ENCODE measurements around the gene THAP7. TPM values are rescaled to one million over a fixed set of nuclear protein-coding genes. Genes with fewer than 3 reads are reported as not detected.

The THAP7 gene
- total and polyA plus RNA-seq, 8 donors = 9.0 to 54.9 (median 13.8) TPM

GRCh38 chr22:21000987-21001600 lies 824 bp downstream of the THAP7 start:
- ATAC-seq = peak in 1 of 4 donors; percentile 0
- DNase-seq = peak in 3 of 6 donors; percentile 25 to 90 (median 73)
- Histone ChIP-seq H3K36me3 (peaks cover 0 to 10% (median 5%) of the 10 kb centered on the region in 3 donors), H3K9me3 (no peaks in the 10 kb centered on the region), H3K27ac (peak overlapping the region; percentile 98 to 99 (median 98)), H3K4me3 (peak overlapping the region; percentile 46 to 74 (median 66)), H3K4me1 (peaks cover 0 to 24% (median 22%) of the 10 kb centered on the region in 3 donors), H3K27me3 (no peaks in the 10 kb centered on the region)
- no peak for FAIRE-seq
- 1 to 2% methylated on average over 23 to 26 of the region's 26 CpGs for WGBS, 2 donors
- TF ChIP-seq, protein P1, sequence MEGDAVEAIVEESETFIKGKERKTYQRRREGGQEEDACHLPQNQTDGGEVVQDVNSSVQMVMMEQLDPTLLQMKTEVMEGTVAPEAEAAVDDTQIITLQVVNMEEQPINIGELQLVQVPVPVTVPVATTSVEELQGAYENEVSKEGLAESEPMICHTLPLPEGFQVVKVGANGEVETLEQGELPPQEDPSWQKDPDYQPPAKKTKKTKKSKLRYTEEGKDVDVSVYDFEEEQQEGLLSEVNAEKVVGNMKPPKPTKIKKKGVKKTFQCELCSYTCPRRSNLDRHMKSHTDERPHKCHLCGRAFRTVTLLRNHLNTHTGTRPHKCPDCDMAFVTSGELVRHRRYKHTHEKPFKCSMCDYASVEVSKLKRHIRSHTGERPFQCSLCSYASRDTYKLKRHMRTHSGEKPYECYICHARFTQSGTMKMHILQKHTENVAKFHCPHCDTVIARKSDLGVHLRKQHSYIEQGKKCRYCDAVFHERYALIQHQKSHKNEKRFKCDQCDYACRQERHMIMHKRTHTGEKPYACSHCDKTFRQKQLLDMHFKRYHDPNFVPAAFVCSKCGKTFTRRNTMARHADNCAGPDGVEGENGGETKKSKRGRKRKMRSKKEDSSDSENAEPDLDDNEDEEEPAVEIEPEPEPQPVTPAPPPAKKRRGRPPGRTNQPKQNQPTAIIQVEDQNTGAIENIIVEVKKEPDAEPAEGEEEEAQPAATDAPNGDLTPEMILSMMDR (IDR thresholded peaks at IDR 0.05) = no peak
- intact Hi-C loops (cut with DNase I) = no loop called here

- peak overlapping the region in 3 of 4 donors; percentile 98 to 99 (median 99) for H3K27ac ChIP-seq
- 41 to 44% methylated on average over 21 to 22 of the region's 22 CpGs for WGBS, 2 donors
- no peaks in the 10 kb centered on the region for H3K9me3 ChIP-seq
- peaks cover 0 to 24% (median 22%) of the 10 kb centered on the region in 3 donors for H3K4me1 ChIP-seq
- peaks cover 0 to 13% (median 5%) of the 10 kb centered on the region in 3 donors for H3K36me3 ChIP-seq
- peak in 1 of 6 donors; percentile 54 for DNase-seq
- ATAC-seq = no peak
- peak overlapping the region in 3 of 4 donors; percentile 60 to 74 (median 72) for H3K4me3 ChIP-seq
- no peaks in the 10 kb centered on the region for H3K27me3 ChIP-seq
- TF ChIP-seq, protein P1 (IDR thresholded peaks at IDR 0.05) = no peak
- intact Hi-C loops (cut with DNase I) = no loop called here
- no peak for FAIRE-seq
Observed at GRCh38 chr22:21000207-21000986, 1.5 kb downstream of the THAP7 start.

DNA sequence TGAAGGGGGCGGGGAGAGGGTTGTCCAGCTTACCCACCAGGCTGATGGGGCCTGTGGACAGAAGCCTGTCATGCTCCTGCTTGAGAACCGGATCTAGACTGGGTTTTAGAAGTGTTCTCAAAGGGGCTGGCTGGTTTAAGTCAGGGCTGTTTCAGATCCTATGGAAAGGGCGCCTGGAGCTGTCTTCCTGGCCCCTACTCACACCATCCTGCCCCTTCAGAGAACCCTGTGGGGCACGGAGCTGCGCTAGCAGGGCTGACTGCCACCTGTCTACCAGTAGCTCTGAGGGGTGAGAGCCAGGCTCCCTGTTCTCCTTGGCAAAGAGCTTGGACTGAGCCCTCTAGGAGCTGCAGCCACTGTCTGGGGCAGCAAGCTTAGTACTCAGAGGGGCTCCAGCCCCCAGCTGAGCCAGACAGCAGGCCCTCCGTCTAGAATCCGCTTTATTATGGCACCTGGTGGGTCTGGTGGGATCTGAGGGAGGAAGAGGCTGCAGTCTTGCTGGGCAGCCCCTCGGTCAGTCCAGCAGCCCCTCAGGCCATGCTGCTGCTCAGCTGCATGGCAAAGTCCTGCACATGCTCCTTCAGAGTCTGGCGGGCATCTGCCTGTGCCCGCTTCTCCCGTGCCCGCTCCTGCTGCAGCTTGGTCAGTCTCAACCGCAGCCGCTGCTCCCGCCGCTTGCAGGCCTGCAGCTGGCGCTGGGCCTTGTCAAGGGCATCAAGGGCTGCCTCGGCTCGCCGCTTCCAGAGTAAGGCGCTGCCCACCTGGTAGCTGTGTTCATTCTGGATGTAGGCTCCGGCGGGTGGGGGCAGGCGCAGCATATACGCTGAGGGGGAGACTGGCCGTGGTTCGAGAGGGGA lies 2.3 kb downstream of the THAP7 start:
- Histone ChIP-seq H3K27me3 (no peaks in the 10 kb centered on the region), H3K4me3 (peak overlapping the region in 2 of 4 donors; percentile 60 to 72), H3K4me1 (peaks cover 0 to 24% (median 22%) of the 10 kb centered on the region in 3 donors), H3K27ac (no peak overlapping the region), H3K9me3 (no peaks in the 10 kb centered on the region), H3K36me3 (peaks cover 0 to 13% (median 5%) of the 10 kb centered on the region in 3 donors)
- intact Hi-C loops (cut with DNase I) = no loop called here
- TF ChIP-seq, protein P1 (IDR thresholded peaks at IDR 0.05) = no peak
- FAIRE-seq = no peak
- 91 to 94% methylated on average over 24 to 27 of the region's 27 CpGs for WGBS, 2 donors
- DNase-seq = peak in 4 of 6 donors; percentile 25 to 81 (median 58)
- no peak for ATAC-seq

- 72 to 74% methylated on average over 7 of the region's 7 CpGs for WGBS, 2 donors
- no peak for FAIRE-seq
- intact Hi-C loops (cut with DNase I) = no loop called here
Observed at GRCh38 chr22:20998411-20999336, 3.2 kb downstream of the THAP7 start.

More at GRCh38 chr22:20998411-20999336, 3.2 kb downstream of the THAP7 start:
- H3K36me3 ChIP-seq = peaks cover 0 to 13% (median 5%) of the 10 kb centered on the region in 3 donors
- DNase-seq = no peak
- no peak overlapping the region for H3K27ac ChIP-seq
- TF ChIP-seq, protein P1 (IDR thresholded peaks at IDR 0.05) = no peak
- peaks cover 0 to 21% (median 19%) of the 10 kb centered on the region in 3 donors for H3K4me1 ChIP-seq
- no peak for ATAC-seq
- H3K4me3 ChIP-seq = no peak overlapping the region
- no peaks in the 10 kb centered on the region for H3K27me3 ChIP-seq
- H3K9me3 ChIP-seq = no peaks in the 10 kb centered on the region

Measured in pancreas (tissue), 10 donors.